ENCODE measurements around the gene MRGPRG.

- TF ChIP-seq RFX5 (IDR thresholded peaks at IDR 0.05; ENCODE audit: low read depth, low read length) (no peak), POLR2A (IDR thresholded peaks at IDR 0.05; ENCODE audit: low read depth, low read length) (no peak), RAD21 (IDR thresholded peaks at IDR 0.05; ENCODE audit: low read length) (no peak), CTCF (conservative IDR thresholded peaks at IDR 0.05; ENCODE audit: low read depth, low read length) (no peak), ELK1 (IDR thresholded peaks at IDR 0.05; ENCODE audit: borderline replicate concordance, low read depth, low read length) (no peak), CHD1 (IDR thresholded peaks at IDR 0.05; ENCODE audit: low read depth, low read length) (no peak), FOS (IDR thresholded peaks at IDR 0.05; ENCODE audit: low read depth, low read length) (no peak), RCOR1 (IDR thresholded peaks at IDR 0.05; ENCODE audit: insufficient replicate concordance, low read length) (no peak), SMC3 (IDR thresholded peaks at IDR 0.05; ENCODE audit: low read depth, low read length) (no peak), NFE2L2 (IDR thresholded peaks at IDR 0.05; ENCODE audit: low read depth, low read length) (no peak), MAFK (IDR thresholded peaks at IDR 0.05; ENCODE audit: low read depth, low read length) (no peak), USF2 (IDR thresholded peaks at IDR 0.05; ENCODE audit: low read depth, low read length) (no peak)
Measured at GRCh38 chr11:3201677-3202181, 16.9 kb downstream of the MRGPRG start.

All from IMR-90 (cell line).